ENCODE results near the gene PPM1J. TPM values are rescaled to one million over a fixed set of nuclear protein-coding genes. Genes with fewer than 3 reads are reported as not detected.

Gene PPM1J
- total RNA-seq, 1 experiment from 2014 or later: 0.80 TPM

GRCh38 chr1:112689842-112690237 lies 25.3 kb downstream of the PPM1J start:
- ATAC-seq (no peak), DNase-seq (no peak)
- Histone ChIP-seq H3K4me3 (ENCODE audit: low read length) (no peak overlapping the region), H3K9me3 (ENCODE audit: low read length) (no peaks in the 10 kb centered on the region), H3K36me3 (ENCODE audit: low read depth, low read length) (peaks cover 2% of the 10 kb centered on the region), H3K27me3 (ENCODE audit: low read length) (no peaks in the 10 kb centered on the region), H4K20me1 (ENCODE audit: low read length) (no peaks in the 10 kb centered on the region), H3K79me2 (ENCODE audit: low read length) (no peaks in the 10 kb centered on the region), H3K4me2 (ENCODE audit: low read length) (no peak overlapping the region), H3K27ac (ENCODE audit: low read length) (no peak overlapping the region), H3K9me2 (replicated peaks; ENCODE audit: low read length) (no peaks in the 10 kb centered on the region), H3F3A (ENCODE audit: low read length, unreplicated experiment) (no peaks in the 10 kb centered on the region), H3K9ac (ENCODE audit: low read length) (no peak overlapping the region), H2AFZ (ENCODE audit: low read length) (no peak overlapping the region), H3K4me1 (ENCODE audit: insufficient read depth, low read length) (no peaks in the 10 kb centered on the region)
- POLR2A ChIA-PET (ENCODE audit: unreplicated experiment): no interaction called here
- CTCF ChIA-PET: no interaction called here
- BruUV-seq (replicated peaks): no TSS peak
- intact Hi-C loops (cut with micrococcal nuclease): no loop called here
- TF ChIP-seq EZH2 (IDR thresholded peaks at IDR 0.05; ENCODE audit: low read length, unreplicated experiment) (no peak), EZH2phosphoT487 (IDR thresholded peaks at IDR 0.05; ENCODE audit: borderline replicate concordance, low read length) (no peak)
- TF ChIP-seq, protein P1, sequence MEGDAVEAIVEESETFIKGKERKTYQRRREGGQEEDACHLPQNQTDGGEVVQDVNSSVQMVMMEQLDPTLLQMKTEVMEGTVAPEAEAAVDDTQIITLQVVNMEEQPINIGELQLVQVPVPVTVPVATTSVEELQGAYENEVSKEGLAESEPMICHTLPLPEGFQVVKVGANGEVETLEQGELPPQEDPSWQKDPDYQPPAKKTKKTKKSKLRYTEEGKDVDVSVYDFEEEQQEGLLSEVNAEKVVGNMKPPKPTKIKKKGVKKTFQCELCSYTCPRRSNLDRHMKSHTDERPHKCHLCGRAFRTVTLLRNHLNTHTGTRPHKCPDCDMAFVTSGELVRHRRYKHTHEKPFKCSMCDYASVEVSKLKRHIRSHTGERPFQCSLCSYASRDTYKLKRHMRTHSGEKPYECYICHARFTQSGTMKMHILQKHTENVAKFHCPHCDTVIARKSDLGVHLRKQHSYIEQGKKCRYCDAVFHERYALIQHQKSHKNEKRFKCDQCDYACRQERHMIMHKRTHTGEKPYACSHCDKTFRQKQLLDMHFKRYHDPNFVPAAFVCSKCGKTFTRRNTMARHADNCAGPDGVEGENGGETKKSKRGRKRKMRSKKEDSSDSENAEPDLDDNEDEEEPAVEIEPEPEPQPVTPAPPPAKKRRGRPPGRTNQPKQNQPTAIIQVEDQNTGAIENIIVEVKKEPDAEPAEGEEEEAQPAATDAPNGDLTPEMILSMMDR (conservative IDR thresholded peaks at IDR 0.05; ENCODE audit: low read depth, low read length): no peak

- no peak overlapping the region for H2AFZ ChIP-seq (ENCODE audit: low read length)
- no peak for TF ChIP-seq EZH2 (IDR thresholded peaks at IDR 0.05; ENCODE audit: low read length, unreplicated experiment)
- no peak for TF ChIP-seq EZH2phosphoT487 (IDR thresholded peaks at IDR 0.05; ENCODE audit: borderline replicate concordance, low read length)
- TF ChIP-seq, protein P1 (conservative IDR thresholded peaks at IDR 0.05; ENCODE audit: low read depth, low read length): no peak
- ChIA-PET CTCF (no interaction called here), POLR2A (ENCODE audit: unreplicated experiment) (no interaction called here)
- ATAC-seq: no peak
- no peak overlapping the region for H3K27ac ChIP-seq (ENCODE audit: low read length)
- no peak overlapping the region for H3K4me3 ChIP-seq (ENCODE audit: low read length)
- H3K9me2 ChIP-seq (replicated peaks; ENCODE audit: low read length): no peaks in the 10 kb centered on the region
- H3K27me3 ChIP-seq (ENCODE audit: low read length): no peaks in the 10 kb centered on the region
- no peaks in the 10 kb centered on the region for H3K79me2 ChIP-seq (ENCODE audit: low read length)
- TSS peak; percentile 27 for BruUV-seq (replicated peaks)
- H3K9ac ChIP-seq (ENCODE audit: low read length): no peak overlapping the region
- no peaks in the 10 kb centered on the region for H4K20me1 ChIP-seq (ENCODE audit: low read length)
- H3K9me3 ChIP-seq (ENCODE audit: low read length): no peaks in the 10 kb centered on the region
- peaks cover 2% of the 10 kb centered on the region for H3K36me3 ChIP-seq (ENCODE audit: low read depth, low read length)
- no peak overlapping the region for H3K4me2 ChIP-seq (ENCODE audit: low read length)
- intact Hi-C loops (cut with micrococcal nuclease): no loop called here
- no peaks in the 10 kb centered on the region for H3F3A ChIP-seq (ENCODE audit: low read length, unreplicated experiment)
- H3K4me1 ChIP-seq (ENCODE audit: insufficient read depth, low read length): no peaks in the 10 kb centered on the region
- DNase-seq: no peak
These were observed 25.8 kb downstream of the PPM1J start for GRCh38 chr1:112689196-112689841.

GRCh38 chr1:112688781-112689193 lies 26.3 kb downstream of the PPM1J start:
- H3K9me2 ChIP-seq (replicated peaks; ENCODE audit: low read length): no peaks in the 10 kb centered on the region
- no peaks in the 10 kb centered on the region for H3F3A ChIP-seq (ENCODE audit: low read length, unreplicated experiment)
- no peak overlapping the region for H3K4me3 ChIP-seq (ENCODE audit: low read length)
- intact Hi-C loops (cut with micrococcal nuclease): no loop called here
- TF ChIP-seq EZH2 (IDR thresholded peaks at IDR 0.05; ENCODE audit: low read length, unreplicated experiment): no peak
- no peak for TF ChIP-seq EZH2phosphoT487 (IDR thresholded peaks at IDR 0.05; ENCODE audit: borderline replicate concordance, low read length)
- TF ChIP-seq, protein P1 (conservative IDR thresholded peaks at IDR 0.05; ENCODE audit: low read depth, low read length): no peak
- DNase-seq (no peak), ATAC-seq (no peak)
- ChIA-PET CTCF (no interaction called here), POLR2A (ENCODE audit: unreplicated experiment) (no interaction called here)
- peaks cover 2% of the 10 kb centered on the region for H3K36me3 ChIP-seq (ENCODE audit: low read depth, low read length)
- no peaks in the 10 kb centered on the region for H4K20me1 ChIP-seq (ENCODE audit: low read length)
- no TSS peak for BruUV-seq (replicated peaks)
- H2AFZ ChIP-seq (ENCODE audit: low read length): no peak overlapping the region
- no peaks in the 10 kb centered on the region for H3K9me3 ChIP-seq (ENCODE audit: low read length)
- H3K4me1 ChIP-seq (ENCODE audit: insufficient read depth, low read length): no peaks in the 10 kb centered on the region
- no peaks in the 10 kb centered on the region for H3K27me3 ChIP-seq (ENCODE audit: low read length)
- no peak overlapping the region for H3K27ac ChIP-seq (ENCODE audit: low read length)
- H3K9ac ChIP-seq (ENCODE audit: low read length): no peak overlapping the region
- H3K4me2 ChIP-seq (ENCODE audit: low read length): no peak overlapping the region
- H3K79me2 ChIP-seq (ENCODE audit: low read length): no peaks in the 10 kb centered on the region
